Globus pallidus (tissue), 1 donor: ENCODE data around the gene PRRC2B.
"Not testable (repeated sequence)": the region's sequence is repeated elsewhere in the genome, so short reads cannot be mapped to it uniquely, and the experiment has no call there.

Source experiments
- DNase-seq: peaks from one replicate; pipeline ENCODE4 v3.0.0-alpha.2; 2015; ENCODE audit warnings: low spot score

The PRRC2B gene

DNA sequence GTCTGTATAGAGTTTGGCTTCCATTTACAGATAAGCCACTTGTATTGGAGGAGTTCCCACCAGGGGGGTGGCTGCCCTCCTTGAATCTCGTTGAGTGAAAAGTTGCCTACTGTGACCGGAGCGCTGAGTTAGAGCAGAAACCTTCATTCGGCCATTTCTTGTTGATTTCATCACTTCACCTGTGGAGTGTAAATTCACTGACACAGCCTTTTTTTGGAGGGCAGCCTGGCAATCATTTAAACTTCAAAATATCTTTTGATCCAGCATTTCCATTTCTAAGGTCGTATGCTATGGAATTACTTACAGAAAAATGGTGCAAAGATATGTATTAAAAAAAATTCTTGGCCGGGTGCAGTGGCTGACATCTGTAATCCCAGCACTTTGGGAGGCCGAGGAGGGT lies 40.8 kb downstream of the PRRC2B start:
- no peak for DNase-seq

DNA sequence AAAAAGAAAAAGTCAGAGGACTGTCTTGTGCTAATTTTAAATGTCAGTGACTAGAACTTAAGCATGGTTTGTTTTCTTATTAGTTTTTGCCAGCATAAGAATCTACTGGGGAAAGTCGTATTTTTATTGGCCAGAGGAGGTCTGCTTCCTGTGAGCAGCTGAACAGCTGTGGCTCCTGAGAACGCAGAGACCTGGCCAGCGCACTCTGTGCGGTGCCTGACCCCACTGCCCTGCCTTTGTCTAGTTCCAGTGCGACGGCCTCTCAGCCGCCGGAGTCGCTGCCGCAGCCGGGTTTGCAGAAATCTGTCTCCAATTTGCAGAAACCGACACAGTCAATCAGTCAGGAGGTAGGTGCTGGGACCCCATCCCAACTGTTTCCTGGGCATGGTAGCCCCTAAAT lies 42.5 kb downstream of the PRRC2B start:
- DNase-seq = no peak

DNA sequence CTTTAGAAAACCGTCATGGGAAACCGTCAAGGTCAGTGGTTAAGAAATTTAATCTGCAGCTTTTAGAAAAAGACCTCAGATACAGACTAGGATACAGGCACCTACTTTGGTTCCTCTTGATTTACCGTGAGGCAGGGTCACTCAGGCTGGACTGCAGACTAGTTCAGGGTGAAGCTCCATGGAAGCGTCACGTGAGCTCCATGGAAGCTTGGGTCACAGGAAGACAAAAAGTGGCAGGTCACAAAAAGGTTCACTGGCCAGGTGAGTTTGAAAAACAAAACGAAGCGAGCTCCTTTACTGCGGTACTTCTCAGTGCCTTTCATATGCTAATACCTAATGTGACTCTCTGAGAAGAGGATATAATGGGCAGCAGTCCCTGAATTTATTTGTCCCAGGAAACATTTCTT lies 43.0 kb downstream of the PRRC2B start:
- DNase-seq = no peak

DNA sequence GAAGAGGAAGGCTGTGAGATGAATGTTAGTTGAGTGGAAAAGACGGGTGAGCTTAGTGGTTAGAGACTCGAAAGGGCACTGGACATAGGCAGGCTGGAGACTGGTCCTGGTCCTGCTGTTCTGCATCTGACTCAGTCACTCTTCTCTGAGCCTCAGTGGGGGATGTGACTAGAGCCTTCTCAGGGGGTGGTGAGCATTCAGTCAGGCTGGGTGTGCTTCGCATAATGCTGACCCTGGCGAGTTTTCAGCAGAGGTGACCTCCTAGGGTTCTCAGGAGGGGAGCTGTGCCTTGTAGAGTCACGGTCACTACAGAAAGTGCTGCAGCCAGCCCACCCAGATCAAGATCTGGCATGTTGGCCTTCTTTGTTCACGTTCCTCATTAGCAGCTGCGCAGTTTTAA lies 44.3 kb downstream of the PRRC2B start:
- no peak for DNase-seq

DNA sequence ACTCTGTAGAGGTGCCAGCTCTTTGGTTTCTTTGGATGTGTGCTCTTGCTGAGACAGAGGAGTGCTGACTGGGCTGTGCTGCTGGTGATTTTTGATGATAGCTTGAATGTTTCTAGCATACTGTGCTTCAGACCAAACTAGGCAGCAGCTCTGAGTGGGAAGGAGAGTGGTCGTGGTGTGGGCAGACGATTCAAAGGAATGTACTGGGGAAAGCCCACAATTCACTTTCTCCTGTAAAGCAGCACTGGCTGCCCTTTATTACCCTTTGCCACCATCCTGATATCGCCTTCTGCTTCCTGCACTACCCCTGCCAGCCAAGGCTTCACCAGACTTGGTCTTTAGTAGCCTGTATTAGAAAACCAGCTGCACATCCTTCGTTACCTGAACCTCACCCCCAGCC lies 45.3 kb downstream of the PRRC2B start:
- DNase-seq = no peak

DNA sequence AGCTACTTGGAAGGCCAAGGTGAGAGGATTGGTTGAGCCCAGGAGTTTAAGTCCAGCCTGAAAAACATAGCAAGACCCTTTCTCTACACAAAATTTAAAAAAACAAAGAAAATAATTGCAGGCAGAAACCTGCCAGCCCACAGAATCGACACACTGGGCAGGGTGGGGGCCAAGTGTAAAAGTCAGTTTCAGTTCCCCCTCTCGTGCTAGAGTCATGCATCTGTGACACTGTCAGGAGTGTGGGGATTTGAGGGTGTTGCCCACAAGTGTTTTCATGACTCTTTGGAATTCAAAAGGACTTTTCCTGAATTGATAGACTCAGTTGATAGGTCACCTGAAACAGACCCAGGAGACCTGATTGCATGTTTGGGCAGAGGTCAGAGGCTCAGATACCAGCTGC lies 47.6 kb downstream of the PRRC2B start:
- no peak for DNase-seq

DNA sequence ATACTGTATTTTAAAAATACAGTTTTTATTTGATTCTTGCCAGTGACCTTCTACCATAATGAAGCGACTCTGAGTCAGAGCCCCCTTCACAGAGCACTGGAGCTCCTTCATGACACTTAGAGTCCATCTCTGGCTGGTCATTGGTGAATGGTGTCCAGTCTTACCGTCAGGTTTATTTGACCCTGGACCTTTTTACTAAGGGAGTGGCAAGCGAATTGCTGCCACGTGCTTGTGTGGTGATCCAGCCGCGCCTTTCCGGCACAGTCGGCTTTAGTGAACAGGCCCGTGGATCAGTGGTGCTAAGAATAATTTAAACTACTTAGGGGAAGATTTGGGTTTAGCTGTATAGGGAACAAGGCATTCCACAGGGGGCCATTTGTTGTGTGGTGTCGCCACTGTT lies 48.5 kb downstream of the PRRC2B start:
- no peak for DNase-seq

DNA sequence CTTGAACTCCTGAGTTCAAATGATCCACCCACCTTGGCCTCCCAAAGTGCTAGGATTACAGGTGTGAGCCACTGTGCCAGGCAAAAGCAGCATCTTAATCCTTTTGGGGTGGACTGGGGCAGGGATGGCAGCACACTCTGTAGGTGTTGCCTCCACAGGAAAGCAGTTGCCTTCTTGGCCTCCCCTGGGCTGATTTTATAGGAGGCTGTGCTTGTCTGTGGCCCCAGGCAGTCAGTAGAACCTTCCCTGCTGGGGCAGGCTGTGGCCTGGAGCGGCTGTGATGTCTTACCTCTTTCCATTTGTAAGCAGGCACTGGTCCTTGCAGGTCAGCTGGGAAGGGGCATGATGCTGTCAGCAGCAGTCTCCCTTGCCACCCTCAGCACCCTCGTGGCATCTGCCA lies 49.8 kb downstream of the PRRC2B start:
- DNase-seq = no peak

DNA sequence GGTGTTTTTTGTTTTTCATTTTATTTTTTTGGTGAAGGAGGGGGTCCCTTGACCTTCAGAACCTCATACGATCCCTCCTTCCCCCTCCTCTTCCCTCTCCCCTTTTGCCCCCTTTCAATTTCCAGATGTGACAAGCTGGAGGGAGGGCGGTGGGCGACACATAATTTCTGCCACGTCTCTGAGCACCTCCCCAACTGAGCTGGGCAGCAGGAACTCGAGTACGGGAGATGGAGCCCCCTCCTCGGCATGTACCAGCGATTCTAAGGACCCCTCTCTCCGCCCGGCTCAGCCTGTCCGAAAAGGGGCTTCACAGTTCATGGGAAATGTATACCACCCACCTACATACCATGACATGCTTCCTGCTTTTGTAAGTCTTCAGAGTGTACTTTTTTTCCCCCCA lies 52.4 kb downstream of the PRRC2B start:
- DNase-seq = no peak

DNA sequence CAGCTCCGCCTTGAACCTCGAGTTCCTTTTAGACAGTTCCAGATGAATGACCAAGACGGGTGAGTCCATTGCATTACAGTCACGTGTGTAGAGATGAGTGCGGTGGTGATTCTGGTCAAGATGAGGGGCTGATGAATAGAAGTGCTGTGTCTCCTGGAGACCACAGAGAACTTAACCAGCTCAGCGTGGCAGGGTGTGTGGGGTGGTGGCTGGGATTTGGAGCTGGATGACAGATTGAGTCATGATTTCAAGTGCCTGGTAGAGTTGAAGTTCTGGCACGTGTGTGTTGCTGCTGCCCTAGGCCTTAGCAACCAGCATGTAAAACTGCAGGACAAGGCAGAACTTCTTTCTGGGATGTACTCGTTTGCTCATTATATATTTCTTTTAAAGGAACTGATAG lies 53.3 kb downstream of the PRRC2B start:
- no peak for DNase-seq

DNA sequence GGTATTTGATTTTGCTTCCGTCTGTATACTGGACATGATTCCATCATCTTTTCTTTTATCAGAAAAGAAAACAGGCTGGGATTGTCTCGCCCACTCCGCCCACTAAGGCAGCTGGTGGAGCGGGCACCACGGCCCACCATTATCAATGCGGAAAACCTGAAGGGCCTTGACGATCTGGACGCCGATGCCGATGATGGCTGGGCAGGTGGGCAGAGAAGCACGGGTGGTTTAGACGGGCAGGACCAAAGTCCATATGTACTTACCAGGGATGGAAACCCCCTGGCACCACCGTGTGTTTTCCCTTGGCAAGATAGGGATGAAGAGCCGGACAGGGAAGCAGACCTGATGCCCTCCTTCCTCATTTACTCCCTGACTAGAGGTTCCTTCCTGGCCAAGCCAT lies 53.7 kb downstream of the PRRC2B start:
- DNase-seq = no peak

DNA sequence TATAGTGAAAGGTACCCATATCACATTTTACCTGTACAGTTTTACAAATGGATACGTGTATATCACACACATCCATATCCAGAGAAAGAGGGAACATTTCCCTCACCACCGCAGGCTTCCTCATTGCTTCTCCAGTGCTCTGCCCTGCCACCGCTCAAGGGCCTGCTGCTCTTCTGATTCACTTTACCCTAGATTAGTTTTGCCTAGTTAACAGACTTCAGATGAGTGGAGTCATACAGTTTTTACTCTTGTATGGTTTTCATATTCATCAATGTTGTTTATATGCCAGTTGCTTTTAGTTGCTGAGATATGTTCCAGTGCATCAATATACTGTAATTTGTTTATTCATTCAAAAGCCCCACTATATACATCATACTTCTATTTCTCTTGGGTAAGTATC lies 54.9 kb downstream of the PRRC2B start:
- no peak for DNase-seq

DNA sequence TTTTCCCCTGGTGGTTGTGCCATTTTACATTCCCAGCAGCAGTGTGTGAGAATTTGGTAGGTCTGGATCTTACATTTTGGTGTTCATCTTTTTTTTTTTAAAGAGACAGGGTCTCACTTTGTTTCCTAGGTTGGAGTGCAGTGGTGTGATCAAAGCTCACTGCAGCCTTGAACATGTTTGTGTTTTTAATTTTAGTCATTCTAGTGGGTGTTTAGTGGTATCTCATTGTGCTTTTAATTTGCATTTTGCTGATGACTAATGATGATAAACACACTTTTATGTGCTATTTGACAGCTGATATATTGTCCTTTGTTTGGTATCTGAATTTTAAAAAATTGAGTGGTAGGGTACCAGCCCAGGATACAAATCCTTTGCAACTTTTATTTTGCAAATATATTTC lies 55.4 kb downstream of the PRRC2B start:
- no peak for DNase-seq

DNA sequence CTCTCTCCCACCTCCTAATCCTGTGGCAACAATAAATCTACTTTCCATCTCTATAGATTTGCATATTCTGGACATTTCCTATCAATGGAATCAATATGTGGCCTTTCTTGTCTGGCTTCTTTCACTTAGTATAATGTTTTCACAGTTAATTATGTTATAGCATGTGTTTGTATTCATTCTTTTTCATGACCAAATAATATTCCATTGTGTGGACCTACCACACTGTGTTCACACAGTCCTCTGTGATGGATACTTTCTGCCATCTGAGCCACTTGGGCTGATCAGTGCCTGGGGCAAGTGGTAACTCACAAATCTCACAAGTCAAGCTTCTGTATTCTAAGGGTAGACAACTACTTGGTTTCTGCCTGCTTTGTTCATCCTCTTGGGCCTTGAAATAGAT lies 60.1 kb downstream of the PRRC2B start:
- no peak for DNase-seq

DNA sequence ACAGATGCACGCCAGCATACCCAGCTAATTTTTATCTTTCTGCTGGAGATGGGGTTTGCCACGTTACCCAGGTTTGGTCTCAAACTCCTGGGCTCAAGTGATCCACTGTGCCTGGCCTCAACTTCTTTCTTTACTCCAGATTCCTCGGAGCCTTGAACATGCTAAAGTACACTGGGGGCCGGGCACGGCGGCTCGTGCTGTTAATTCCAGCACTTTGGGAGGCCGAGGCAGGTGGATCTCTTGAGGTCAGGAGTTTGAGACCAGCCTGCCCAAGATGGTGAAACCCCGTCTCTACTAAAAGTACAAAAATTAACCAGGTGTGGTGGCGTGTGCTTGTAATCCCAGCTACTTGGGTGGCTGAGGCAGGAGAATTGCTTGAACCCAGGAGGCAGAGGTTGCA lies 61.8 kb downstream of the PRRC2B start:
- DNase-seq = not testable (repeated sequence)

DNA sequence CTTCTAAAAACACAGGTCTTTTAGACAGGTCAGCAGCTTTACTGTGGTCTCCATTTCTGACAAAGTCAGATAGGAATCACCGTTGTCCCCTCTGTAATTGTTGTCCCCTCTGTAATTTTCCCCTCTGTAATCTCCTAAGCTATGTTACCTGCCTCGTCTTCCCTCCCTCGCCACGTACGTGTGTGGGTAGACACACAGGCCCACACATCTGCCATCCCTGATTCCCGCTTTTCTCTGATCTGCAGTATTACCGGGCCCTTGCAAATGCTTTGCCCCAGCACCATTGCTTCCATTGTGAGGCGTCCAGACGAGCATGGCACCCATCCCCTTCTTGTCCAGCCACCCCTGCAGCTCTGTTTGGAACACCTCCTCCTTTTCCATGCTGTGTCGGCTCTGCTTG lies 63.9 kb downstream of the PRRC2B start:
- no peak for DNase-seq

DNA sequence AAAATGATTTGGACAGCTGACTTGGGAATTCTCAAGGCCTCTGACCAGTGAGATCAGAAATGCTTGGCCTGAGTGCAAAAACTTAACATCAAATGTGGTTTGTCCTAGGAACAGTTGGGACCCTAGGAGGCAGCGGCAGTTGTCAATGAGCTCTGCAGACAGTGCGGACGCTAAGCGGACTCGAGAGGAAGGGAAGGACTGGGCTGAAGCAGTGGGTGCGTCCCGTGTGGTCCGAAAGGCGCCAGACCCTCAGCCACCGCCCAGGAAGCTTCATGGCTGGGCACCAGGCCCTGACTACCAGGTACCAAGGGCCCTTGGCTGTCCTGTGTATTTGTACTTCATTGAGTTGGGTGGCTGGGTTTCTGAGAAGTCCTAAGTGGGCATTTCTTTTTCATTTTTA lies 65.2 kb downstream of the PRRC2B start:
- no peak for DNase-seq

DNA sequence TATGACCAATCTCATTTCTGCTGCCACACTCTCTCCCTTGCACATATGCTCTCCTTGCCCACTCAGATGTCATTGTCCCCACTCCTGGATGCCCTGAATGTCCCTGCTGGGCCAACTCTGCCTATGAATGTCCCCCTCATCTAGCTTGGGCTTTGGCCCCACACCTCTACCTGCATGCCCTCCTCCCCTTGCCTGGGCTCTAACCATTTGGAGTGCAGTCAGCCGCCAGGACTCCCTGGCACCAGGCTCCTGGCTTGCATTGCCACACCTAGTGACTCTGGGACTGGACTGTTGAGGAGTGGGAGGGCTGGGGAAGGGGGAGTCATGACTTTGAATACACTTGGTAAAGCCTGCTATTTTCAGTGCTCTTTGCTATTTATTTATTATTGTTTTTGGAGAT lies 67.3 kb downstream of the PRRC2B start:
- no peak for DNase-seq

DNA sequence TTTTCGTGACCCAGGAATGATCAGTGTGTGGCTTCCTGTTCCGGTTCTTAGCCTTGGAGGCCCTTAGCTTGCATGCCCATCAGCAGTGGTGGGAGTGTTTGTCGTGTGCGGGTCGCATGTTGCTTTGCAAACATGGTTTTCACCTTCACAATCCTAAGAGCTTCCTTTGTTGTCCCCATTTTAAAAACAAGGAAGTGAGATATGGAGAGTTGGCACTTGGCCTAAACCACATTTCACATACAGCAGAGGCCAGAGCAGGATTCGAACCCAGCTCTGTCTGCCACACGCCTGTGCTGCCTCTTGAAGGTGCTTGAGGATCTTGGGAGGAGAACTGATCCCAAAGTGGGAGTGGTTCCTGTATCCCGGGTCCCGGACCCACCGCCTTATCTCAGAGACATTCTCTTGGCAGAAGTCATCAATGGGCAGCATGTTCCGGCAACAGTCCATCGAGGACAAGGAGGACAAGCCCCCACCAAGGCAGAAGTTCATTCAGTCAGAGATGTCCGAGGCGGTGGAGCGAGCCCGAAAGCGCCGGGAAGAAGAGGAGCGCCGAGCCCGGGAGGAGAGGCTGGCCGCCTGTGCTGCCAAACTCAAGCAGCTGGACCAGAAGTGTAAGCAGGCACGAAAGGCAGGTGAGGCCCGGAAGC lies 70.6 kb downstream of the PRRC2B start:
- no peak for DNase-seq

DNA sequence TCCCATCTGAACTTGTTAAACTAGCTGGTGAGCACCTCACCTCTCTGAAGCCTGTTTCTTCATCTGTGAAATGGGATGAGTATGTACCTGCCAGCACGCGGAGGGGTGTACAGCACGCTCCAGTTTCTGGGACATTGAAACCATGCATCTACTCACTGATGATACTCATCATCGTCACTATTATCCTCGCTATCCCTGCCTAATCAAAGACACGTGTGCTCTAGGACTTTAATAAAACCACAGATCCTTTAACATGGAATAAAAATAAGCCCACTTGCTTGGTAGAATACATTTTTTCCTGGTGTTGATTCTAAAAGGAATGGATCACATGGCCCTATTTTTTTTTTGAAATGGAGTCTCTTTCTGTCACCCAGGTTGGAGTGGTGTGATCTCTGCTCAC lies 71.5 kb downstream of the PRRC2B start:
- no peak for DNase-seq

DNA sequence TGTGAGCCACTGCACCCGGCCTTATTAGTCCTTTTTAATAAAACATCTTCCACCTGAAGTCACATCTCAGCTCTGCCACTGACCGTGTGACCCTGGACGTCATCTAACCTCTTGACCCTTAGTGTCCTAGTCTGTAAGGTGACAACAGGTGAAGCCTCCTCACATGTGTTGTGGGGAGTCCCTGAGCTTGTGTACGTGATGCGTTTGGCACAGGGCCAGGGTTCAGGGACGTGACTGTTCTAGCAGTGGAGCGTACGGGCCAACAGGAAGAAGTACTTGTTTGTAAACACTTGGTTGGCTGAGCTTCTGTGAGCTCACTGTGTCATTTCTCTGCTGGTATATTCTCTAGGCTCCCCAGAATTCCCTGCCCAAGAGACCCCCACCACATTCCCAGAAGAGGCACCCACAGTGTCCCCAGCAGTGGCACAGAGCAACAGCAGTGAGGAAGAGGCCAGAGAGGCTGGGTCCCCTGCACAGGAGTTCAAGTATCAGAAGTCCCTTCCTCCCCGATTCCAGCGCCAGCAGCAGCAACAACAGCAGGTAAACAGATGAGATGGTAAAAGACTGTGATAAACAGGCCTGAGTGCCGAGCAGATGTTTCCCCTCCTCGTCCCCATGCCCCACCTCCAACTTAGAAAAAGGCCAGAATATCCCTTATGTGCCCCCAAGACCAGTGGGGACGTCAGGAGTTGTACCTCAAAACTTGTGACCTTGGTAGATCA lies 73.5 kb downstream of the PRRC2B start:
- no peak for DNase-seq

DNA sequence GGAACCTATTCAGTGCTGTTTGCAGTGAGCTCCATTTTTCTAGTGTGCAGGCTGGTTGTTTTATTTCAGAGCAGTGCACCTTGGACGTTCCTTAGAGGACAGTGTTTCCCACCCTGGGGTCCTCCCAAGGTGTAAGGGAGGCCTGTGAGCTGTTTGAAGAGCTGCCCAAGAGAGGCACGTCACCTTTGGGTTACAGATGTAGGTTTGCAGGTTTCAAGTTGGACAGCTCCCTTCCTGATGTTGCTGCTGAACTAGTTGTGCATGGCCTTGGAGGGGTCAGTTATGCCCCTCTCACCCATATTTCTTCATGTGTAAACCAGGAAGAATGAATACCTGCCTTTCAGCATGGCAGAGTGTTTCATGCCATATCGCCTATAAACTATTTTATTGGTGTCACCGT lies 74.1 kb downstream of the PRRC2B start:
- no peak for DNase-seq

DNA sequence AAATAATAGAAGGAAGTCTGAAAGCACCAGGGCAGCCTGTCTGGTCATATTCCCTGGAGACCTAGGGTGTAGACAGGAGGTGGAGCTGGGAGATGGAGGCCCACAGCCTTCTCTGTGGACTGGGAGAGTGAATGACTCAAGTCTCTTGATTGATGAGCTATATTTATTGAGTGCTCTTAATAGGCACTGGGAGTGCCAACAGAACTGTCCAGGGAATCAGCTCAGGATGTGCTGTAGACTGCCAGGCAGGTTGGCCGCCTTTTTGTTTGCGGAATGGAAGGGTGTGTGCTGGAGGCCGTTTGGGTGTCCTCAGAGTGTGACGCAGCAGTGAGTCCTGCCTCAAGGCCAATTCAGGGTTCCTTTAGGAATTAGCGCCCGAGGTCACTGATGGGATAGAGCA lies 75.5 kb downstream of the PRRC2B start:
- no peak for DNase-seq

DNA sequence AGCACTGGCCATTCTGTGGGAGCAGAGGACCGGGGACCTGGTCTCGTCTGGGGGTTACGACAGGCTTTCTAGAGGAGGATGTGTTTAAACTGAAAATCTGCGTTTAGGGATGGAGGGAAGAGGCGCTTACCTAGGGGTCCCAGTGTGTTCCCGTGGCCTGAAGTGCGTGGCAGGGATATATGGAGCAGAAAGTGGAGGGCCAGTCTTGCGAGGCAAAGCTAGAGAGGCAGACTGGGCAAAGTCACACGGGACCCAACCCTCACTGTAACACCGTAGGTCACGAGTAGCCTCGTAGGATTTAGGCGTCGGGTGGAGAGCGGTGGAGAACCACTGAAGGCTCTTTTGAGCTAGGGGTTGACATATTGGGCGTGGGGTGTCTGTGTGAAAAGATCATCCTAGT lies 76.1 kb downstream of the PRRC2B start:
- no peak for DNase-seq
